Measurements from ENCODE around the gene TRPC6.

DNA sequence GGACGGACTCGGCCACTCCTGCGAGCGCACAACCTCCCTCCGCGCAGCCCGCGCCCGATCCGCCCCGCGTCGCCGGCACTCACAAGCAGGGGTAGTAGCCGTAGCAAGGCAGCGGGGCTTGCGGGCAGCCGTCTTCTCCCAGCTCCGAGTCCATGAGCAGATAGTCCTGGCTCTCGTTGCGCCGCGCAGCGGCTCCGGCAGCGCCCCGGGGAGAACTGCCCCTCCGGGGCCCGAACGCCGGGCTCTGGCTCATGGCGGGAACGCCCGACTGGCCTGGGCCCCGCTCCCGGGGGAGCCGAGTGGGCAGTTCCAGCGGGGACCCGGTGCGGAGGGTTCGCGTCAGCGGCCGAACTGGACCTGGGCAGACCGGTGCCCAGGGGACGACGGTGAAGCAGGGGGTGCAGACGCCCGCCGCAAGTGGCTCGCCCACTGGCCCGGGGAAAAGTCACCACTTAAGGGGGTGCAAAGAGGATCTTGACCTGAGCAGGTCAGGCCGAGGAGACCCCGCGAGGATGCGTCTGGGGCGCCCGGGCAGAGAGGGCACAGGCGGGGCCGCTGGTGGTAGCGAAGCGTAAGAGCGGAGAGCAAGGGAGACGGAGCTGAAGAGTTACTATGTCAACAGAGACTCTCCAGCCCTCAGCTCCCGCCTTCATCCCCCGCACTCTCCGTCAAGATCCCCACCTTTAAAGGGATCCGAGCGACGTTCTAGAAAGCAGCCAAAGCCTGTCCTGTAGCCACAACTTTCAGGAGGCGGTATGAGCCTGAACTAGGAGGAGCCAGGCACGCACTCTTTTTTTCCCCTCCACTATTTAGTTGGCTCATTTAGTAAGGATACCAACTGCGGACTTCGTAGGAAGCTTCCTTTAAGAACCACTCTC lies at the start of gene TRPC6:
- TF ChIP-seq, protein P1, sequence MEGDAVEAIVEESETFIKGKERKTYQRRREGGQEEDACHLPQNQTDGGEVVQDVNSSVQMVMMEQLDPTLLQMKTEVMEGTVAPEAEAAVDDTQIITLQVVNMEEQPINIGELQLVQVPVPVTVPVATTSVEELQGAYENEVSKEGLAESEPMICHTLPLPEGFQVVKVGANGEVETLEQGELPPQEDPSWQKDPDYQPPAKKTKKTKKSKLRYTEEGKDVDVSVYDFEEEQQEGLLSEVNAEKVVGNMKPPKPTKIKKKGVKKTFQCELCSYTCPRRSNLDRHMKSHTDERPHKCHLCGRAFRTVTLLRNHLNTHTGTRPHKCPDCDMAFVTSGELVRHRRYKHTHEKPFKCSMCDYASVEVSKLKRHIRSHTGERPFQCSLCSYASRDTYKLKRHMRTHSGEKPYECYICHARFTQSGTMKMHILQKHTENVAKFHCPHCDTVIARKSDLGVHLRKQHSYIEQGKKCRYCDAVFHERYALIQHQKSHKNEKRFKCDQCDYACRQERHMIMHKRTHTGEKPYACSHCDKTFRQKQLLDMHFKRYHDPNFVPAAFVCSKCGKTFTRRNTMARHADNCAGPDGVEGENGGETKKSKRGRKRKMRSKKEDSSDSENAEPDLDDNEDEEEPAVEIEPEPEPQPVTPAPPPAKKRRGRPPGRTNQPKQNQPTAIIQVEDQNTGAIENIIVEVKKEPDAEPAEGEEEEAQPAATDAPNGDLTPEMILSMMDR (conservative IDR thresholded peaks at IDR 0.05 in 1 of 2, IDR thresholded peaks at IDR 0.05 in 1 of 2; ENCODE audit: low read depth in 1 of 2, low read length in 2 of 2) = no peak
- TF ChIP-seq EZH2 (IDR thresholded peaks at IDR 0.05; ENCODE audit: low read length, missing control alignments) = no peak
